ENCODE results near the gene EIF3D. TPM values are rescaled to one million over a fixed set of nuclear protein-coding genes. Genes with fewer than 3 reads are reported as not detected.

The EIF3D gene
- polyA plus RNA-seq, 3 donors, result 102 to 244 (median 122) TPM

- H3K36me3 ChIP-seq (replicated peaks in 1 of 2; ENCODE audit: control insufficient read depth in 1 of 2, insufficient read depth in 2 of 2, low read length in 2 of 2), result no peaks in the 10 kb centered on the region
- H3K4me3 Mint-ChIP-seq, result no peak overlapping the region
- H3K4me3 ChIP-seq (replicated peaks in 1 of 3; ENCODE audit: low read depth in 2 of 3, low read length in 3 of 3), result no peak overlapping the region
- H3K4me2 ChIP-seq (replicated peaks; ENCODE audit: extremely low read depth, low read length, poor library complexity, severe bottlenecking), result no peak overlapping the region
- no peak overlapping the region for H3K27ac Mint-ChIP-seq
- no peak overlapping the region for H3K9ac ChIP-seq (ENCODE audit: insufficient read depth, low read length, poor library complexity, severe bottlenecking)
- H3K27ac ChIP-seq (ENCODE audit: low read depth in 1 of 2, low read length in 2 of 2), result no peak overlapping the region
- no peak for DNase-seq
- no peaks in the 10 kb centered on the region for H3K4me1 ChIP-seq (ENCODE audit: control insufficient read depth in 1 of 2, insufficient read depth in 2 of 2, low read length in 2 of 2)
- H3K36me3 Mint-ChIP-seq, result no peaks in the 10 kb centered on the region
- H3K9me3 Mint-ChIP-seq, result peaks cover 0 to 5% (median 2%) of the 10 kb centered on the region in 7 donors
- no peak for TF ChIP-seq CTCF (IDR thresholded peaks at IDR 0.05)
- no peaks in the 10 kb centered on the region for H3K9me3 ChIP-seq (replicated peaks in 1 of 2; ENCODE audit: control insufficient read depth in 1 of 2, insufficient read depth in 1 of 2, low read length in 2 of 2)
- H3K79me2 ChIP-seq (ENCODE audit: insufficient read depth, low read length), result no peaks in the 10 kb centered on the region
- H3K4me1 Mint-ChIP-seq, result peaks cover 2% of the 10 kb centered on the region
- H4K20me1 ChIP-seq (ENCODE audit: insufficient read depth, low read length), result no peaks in the 10 kb centered on the region
- H3K27me3 Mint-ChIP-seq (ENCODE audit: low read depth in 3 of 3), result peaks cover 11 to 43% (median 42%) of the 10 kb centered on the region in 3 donors
- intact Hi-C loops (cut with micrococcal nuclease), result no loop called here
- peaks cover 0 to 14% of the 10 kb centered on the region in 2 donors for H3K27me3 ChIP-seq (ENCODE audit: control insufficient read depth in 2 of 2, insufficient read depth in 2 of 2, low read length in 2 of 2)
- no peak overlapping the region for H2AFZ ChIP-seq (ENCODE audit: insufficient read depth, low read depth, low read length, poor library complexity, severe bottlenecking)
- 86% methylated on average over 1 of the region's 6 CpGs for WGBS (ENCODE audit: insufficient coverage)
These were observed 39.9 kb upstream of the EIF3D start for GRCh38 chr22:36568846-36569245.

GRCh38 chr22:36566720-36567119 lies 37.8 kb upstream of the EIF3D start:
- DNase-seq, result no peak
- H3K9ac ChIP-seq (ENCODE audit: insufficient read depth, low read length, poor library complexity, severe bottlenecking), result no peak overlapping the region
- no peak overlapping the region for H3K4me3 ChIP-seq (replicated peaks in 1 of 3; ENCODE audit: low read depth in 2 of 3, low read length in 3 of 3)
- no peak overlapping the region for H3K27ac Mint-ChIP-seq
- H3K4me1 Mint-ChIP-seq, result peaks cover 16% of the 10 kb centered on the region
- H2AFZ ChIP-seq (ENCODE audit: insufficient read depth, low read depth, low read length, poor library complexity, severe bottlenecking), result no peak overlapping the region
- no peaks in the 10 kb centered on the region for H3K36me3 Mint-ChIP-seq
- no peaks in the 10 kb centered on the region for H4K20me1 ChIP-seq (ENCODE audit: insufficient read depth, low read length)
- WGBS (ENCODE audit: insufficient coverage), result 86% methylated on average over 4 of the region's 8 CpGs
- peaks cover 0 to 15% of the 10 kb centered on the region in 2 donors for H3K27me3 ChIP-seq (ENCODE audit: control insufficient read depth in 2 of 2, insufficient read depth in 2 of 2, low read length in 2 of 2)
- H3K79me2 ChIP-seq (ENCODE audit: insufficient read depth, low read length), result no peaks in the 10 kb centered on the region
- H3K9me3 ChIP-seq (replicated peaks in 1 of 2; ENCODE audit: control insufficient read depth in 1 of 2, insufficient read depth in 1 of 2, low read length in 2 of 2), result no peaks in the 10 kb centered on the region
- H3K4me1 ChIP-seq (ENCODE audit: control insufficient read depth in 1 of 2, insufficient read depth in 2 of 2, low read length in 2 of 2), result peaks cover 14 to 17% of the 10 kb centered on the region in 2 donors
- no peaks in the 10 kb centered on the region for H3K36me3 ChIP-seq (replicated peaks in 1 of 2; ENCODE audit: control insufficient read depth in 1 of 2, insufficient read depth in 2 of 2, low read length in 2 of 2)
- intact Hi-C loops (cut with micrococcal nuclease), result no loop called here
- TF ChIP-seq CTCF (IDR thresholded peaks at IDR 0.05), result no peak
- H3K4me2 ChIP-seq (replicated peaks; ENCODE audit: extremely low read depth, low read length, poor library complexity, severe bottlenecking), result no peak overlapping the region
- no peak overlapping the region for H3K4me3 Mint-ChIP-seq
- peaks cover 9 to 48% (median 44%) of the 10 kb centered on the region in 3 donors for H3K27me3 Mint-ChIP-seq (ENCODE audit: low read depth in 3 of 3)
- H3K27ac ChIP-seq (ENCODE audit: low read depth in 1 of 2, low read length in 2 of 2), result no peak overlapping the region
- peaks cover 0 to 5% (median 2%) of the 10 kb centered on the region in 7 donors for H3K9me3 Mint-ChIP-seq

Measured in CD14-positive monocyte (primary cell).